Vagina (tissue), 2 donors: ENCODE data around the gene CLIC1. TPM values are rescaled to one million over a fixed set of nuclear protein-coding genes. Genes with fewer than 3 reads are reported as not detected.
"Not testable (repeated sequence)": the region's sequence is repeated elsewhere in the genome, so short reads cannot be mapped to it uniquely, and the experiment has no call there.

Source experiments
- DNase-seq, 2 donors: peaks; one replicate each; pipeline ENCODE4 v3.0.0-alpha.2; 2017; ENCODE audit errors: extremely low spot score in 2 of 2
- H3K27ac ChIP-seq: fragments of 200-600 bp; sonication (generic); one replicate; pipeline ENCODE4 v1.5.1; 2019
- H3K27me3 ChIP-seq: fragments of 200-600 bp; sonication (generic); one replicate; pipeline ENCODE4 v1.5.1; 2019
- H3K36me3 ChIP-seq, 2 donors: fragments of 200-600 bp; sonication (generic); one replicate each; pipeline ENCODE4 v1.5.1; 2017 to 2019
- H3K4me1 ChIP-seq: fragments of 200-600 bp; sonication (generic); one replicate; pipeline ENCODE4 v1.5.1; 2019
- H3K4me3 ChIP-seq, 2 donors: fragments of 200-600 bp; sonication (generic); 1 replicate in 1 of 2; 2 replicates in 1 of 2; pipeline ENCODE4 v1.5.1; 2016 to 2019
- H3K9me3 ChIP-seq: fragments of 200-600 bp; sonication (generic); one replicate; pipeline ENCODE4 v1.5.1; 2019
- CTCF ChIP-seq, 3 experiments: fragments of 450-650 bp in 2 of 3; fragments of 200-600 bp in 1 of 3; sonication (generic) in 1 of 3; IDR thresholded peaks; one replicate each; pipeline ENCODE4 v1.5.1; 2017 to 2019; ENCODE audit warnings: antibody characterized with exemption in 3 of 3, mild to moderate bottlenecking in 2 of 3, moderate library complexity in 2 of 3
- POLR2A ChIP-seq, 2 donors: fragments of 450-650 bp; IDR thresholded peaks; one replicate each; pipeline ENCODE4 v1.6.1; 2017; ENCODE audit warnings: antibody characterized with exemption in 2 of 2, mild to moderate bottlenecking in 2 of 2, moderate library complexity in 2 of 2
- POLR2AphosphoS5 ChIP-seq, 2 donors: sonication (generic); formaldehyde crosslinking; IDR thresholded peaks; one replicate each; pipeline ENCODE4 v1.9.0; 2017; ENCODE audit warnings: antibody characterized with exemption in 2 of 2, mild to moderate bottlenecking in 2 of 2, low read depth in 1 of 2; ENCODE audit not compliant: insufficient read depth in 1 of 2
- intact Hi-C: fragments of 100-400 bp; cut with DNase I; formaldehyde crosslinking; loops from one replicate; pipeline ENCODE4 v1.15.1; 2023
- total RNA-seq: library from RNA; depleted of rRNA; stranded (reverse); fragments of >200 nt; gene quantifications from one replicate; pipeline ENCODE4 v1.2.3, GENCODE V29; 2016

The CLIC1 gene
- total RNA-seq, 1 donor from 2014 or later: 250 TPM

GRCh38 chr6:31713465-31713864 lies 22.9 kb downstream of the CLIC1 start:
- no peak for DNase-seq
- Histone ChIP-seq H3K4me1 (peaks cover 14% of the 10 kb centered on the region), H3K27ac (no peak overlapping the region)

GRCh38 chr6:31712296-31712695 lies 24.0 kb downstream of the CLIC1 start:
- H3K27me3 ChIP-seq: no peaks in the 10 kb centered on the region
- TF ChIP-seq POLR2AphosphoS5 (IDR thresholded peaks at IDR 0.05; ENCODE audit: insufficient read depth in 1 of 2, low read depth in 1 of 2) (no peak), CTCF (IDR thresholded peaks at IDR 0.05) (no peak), POLR2A (IDR thresholded peaks at IDR 0.05) (no peak)
- H3K27ac ChIP-seq: no peak overlapping the region
- peaks cover 14% of the 10 kb centered on the region for H3K4me1 ChIP-seq
- intact Hi-C loops: no loop called here
- no peak for DNase-seq
- H3K36me3 ChIP-seq: no peaks in the 10 kb centered on the region
- H3K4me3 ChIP-seq: no peak overlapping the region
- no peaks in the 10 kb centered on the region for H3K9me3 ChIP-seq

More at GRCh38 chr6:31713465-31713864, 22.9 kb downstream of the CLIC1 start:
- H3K4me3 ChIP-seq: no peak overlapping the region
- no peaks in the 10 kb centered on the region for H3K36me3 ChIP-seq
- no peaks in the 10 kb centered on the region for H3K27me3 ChIP-seq
- intact Hi-C loops: no loop called here
- no peaks in the 10 kb centered on the region for H3K9me3 ChIP-seq
- TF ChIP-seq POLR2A (IDR thresholded peaks at IDR 0.05): no peak
- no peak for TF ChIP-seq POLR2AphosphoS5 (IDR thresholded peaks at IDR 0.05; ENCODE audit: insufficient read depth in 1 of 2, low read depth in 1 of 2)
- no peak for TF ChIP-seq CTCF (IDR thresholded peaks at IDR 0.05)

GRCh38 chr6:31711233-31711632 lies 25.1 kb downstream of the CLIC1 start:
- H3K4me3 ChIP-seq: no peak overlapping the region
- H3K27me3 ChIP-seq: no peaks in the 10 kb centered on the region
- peak in 1 of 2 donors; percentile 25 for TF ChIP-seq POLR2AphosphoS5 (IDR thresholded peaks at IDR 0.05; ENCODE audit: insufficient read depth in 1 of 2, low read depth in 1 of 2)
- TF ChIP-seq POLR2A (IDR thresholded peaks at IDR 0.05): no peak
- no peak for TF ChIP-seq CTCF (IDR thresholded peaks at IDR 0.05)
- H3K9me3 ChIP-seq: no peaks in the 10 kb centered on the region
- H3K27ac ChIP-seq: no peak overlapping the region
- intact Hi-C loops: no loop called here
- peaks cover 14% of the 10 kb centered on the region for H3K4me1 ChIP-seq
- DNase-seq: no peak
- no peaks in the 10 kb centered on the region for H3K36me3 ChIP-seq

GRCh38 chr6:31710523-31711219 lies 25.7 kb downstream of the CLIC1 start:
- Histone ChIP-seq H3K4me1 (peaks cover 14% of the 10 kb centered on the region), H3K4me3 (no peak overlapping the region), H3K9me3 (no peaks in the 10 kb centered on the region), H3K36me3 (no peaks in the 10 kb centered on the region), H3K27ac (no peak overlapping the region), H3K27me3 (no peaks in the 10 kb centered on the region)
- TF ChIP-seq POLR2A (IDR thresholded peaks at IDR 0.05): no peak
- TF ChIP-seq CTCF (IDR thresholded peaks at IDR 0.05): no peak
- TF ChIP-seq POLR2AphosphoS5 (IDR thresholded peaks at IDR 0.05; ENCODE audit: insufficient read depth in 1 of 2, low read depth in 1 of 2): no peak
- intact Hi-C loops: no loop called here
- no peak for DNase-seq

GRCh38 chr6:31709157-31709556 lies 27.2 kb downstream of the CLIC1 start:
- H3K4me1 ChIP-seq: peaks cover 10% of the 10 kb centered on the region
- DNase-seq, H3K36me3 ChIP-seq, H3K27me3 ChIP-seq, H3K9me3 ChIP-seq, H3K4me3 ChIP-seq, H3K27ac ChIP-seq, intact Hi-C loops: not testable (repeated sequence)
